Amygdala (tissue), 56 donors: Measurements from ENCODE around the gene PIK3C2G.
"Not testable (repeated sequence)": the region's sequence is repeated elsewhere in the genome, so short reads cannot be mapped to it uniquely, and the experiment has no call there.

Experiments used
- DNase-seq, 56 donors: peaks; one replicate each; lab custom pipeline; 2025; lab: John Stamatoyannopoulos, UW

PIK3C2G gene

GRCh38 chr12:18693986-18694385, 432.7 kb downstream of the PIK3C2G start:
- not testable (repeated sequence) for DNase-seq

- no peak for DNase-seq
Observed at GRCh38 chr12:18696971-18697602, 435.8 kb downstream of the PIK3C2G start.
